ENCODE measurements around the gene ZMIZ1.

Gene ZMIZ1

DNA sequence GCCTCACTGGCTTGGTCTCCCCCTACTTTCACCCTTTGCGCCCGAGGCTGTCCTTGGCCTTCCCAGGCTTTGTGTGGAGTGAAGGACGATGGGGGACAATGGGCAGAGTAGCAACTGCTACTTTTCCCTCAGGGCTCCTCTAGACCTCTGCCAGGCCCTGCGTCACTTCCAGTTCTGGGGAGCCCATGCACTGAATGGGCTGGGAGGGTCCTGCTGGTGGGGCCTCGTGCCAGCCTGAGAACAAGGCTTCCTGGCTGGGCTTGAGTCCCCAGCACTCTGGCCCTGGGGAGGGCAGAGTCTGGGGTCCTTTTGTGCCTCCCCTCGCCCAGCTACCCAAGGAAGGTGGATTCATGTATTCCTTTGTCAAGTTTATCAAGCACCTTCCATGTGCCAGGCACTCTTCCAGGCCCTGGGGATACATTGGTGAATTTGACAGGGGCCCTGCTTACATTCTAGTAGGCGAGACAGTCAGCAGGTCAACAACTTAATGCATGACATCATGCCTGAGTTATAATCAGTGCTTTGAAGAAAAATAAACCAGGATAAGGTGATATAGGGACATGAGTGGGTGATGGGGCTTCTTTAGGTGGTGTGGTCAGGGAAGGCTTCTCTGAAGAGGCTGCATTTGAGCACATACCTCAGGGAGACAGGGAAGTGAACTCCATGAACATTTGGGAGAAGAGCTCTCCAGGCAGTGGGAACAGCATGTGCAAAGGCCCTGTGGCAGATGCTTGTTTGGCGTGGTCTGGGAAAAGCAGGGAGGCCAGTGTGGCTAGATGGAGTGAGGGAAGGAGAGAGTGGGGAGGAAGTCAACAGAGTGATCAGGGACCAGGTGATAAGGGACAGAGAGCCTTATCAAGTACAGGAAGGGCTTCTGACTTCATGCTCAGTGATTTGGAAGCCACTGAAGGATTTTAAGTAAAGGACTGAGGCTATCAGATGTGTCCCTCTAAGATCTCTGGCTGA lies 14.1 kb downstream of the ZMIZ1 start:
- no peak for DNase-seq

GRCh38 chr10:79084012-79084971 lies 15.5 kb downstream of the ZMIZ1 start:
- DNase-seq, result peak; percentile 87

- DNase-seq, result no peak
Observed at GRCh38 chr10:79084972-79085597, 16.3 kb downstream of the ZMIZ1 start.

DNA sequence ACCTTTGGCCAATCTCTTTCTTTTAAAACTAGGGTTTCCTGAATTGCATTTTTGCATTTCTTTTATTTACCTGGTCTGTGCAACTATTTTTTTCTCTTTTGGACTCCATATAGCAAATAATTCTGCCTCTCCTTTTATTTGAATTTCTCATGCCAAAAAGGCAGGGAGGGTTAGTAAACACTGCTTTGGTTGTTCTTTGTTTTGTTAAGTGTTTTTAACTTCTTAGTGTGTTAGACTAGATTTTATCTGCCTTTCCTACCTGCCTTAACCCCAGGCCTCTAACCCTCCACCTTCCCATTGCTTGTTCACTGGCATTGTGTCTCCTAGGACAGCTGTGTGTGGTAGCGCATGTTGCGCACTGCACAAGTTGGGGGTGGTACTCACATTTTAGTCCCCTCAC lies 18.1 kb downstream of the ZMIZ1 start:
- DNase-seq, result no peak

DNA sequence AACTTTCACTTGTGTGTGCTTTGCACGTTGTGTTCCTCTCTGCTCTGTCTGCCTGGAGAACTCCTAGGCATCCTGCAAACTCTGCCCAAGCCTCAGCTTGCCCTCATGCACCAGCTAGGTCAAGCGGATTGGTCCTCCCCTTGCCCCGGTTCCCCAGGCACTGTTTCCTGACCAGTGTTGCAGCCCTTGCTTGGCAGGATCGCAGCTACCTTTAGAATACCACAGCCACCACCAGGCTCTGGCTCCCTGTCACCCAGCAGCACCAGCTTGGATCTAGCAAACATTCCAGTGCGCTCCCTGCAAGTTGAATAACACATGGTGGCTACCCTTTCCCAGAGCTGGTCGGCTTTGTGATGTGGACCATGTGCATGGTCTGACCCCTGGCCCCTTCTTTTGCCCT lies 19.0 kb downstream of the ZMIZ1 start:
- DNase-seq, result no peak

- no peak for DNase-seq
Observed at GRCh38 chr10:79088176-79088575, 19.4 kb downstream of the ZMIZ1 start.

GRCh38 chr10:79088613-79089355 lies 20.0 kb downstream of the ZMIZ1 start:
- DNase-seq, result no peak

DNA sequence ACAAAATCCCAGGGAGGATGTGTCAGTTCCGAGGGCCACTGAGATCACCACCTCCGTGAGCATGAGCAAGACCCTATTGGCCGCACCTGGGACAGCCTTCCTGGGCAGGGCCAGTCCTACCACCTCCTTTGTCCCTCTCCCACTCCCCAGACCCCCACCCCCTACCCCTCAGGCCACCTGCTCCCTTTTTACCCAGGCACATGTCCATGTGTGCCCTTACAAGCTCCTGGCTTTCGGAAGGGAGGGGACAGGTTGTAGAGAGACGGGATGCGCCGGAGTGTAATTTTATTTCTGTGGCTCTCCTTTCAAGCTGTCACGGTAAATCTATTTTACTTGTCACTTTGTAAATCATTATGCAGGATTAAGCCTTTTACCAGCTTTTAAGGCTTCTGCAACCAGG lies 20.9 kb downstream of the ZMIZ1 start:
- no peak for DNase-seq

GRCh38 chr10:79090134-79090803 lies 21.5 kb downstream of the ZMIZ1 start:
- no peak for DNase-seq

DNA sequence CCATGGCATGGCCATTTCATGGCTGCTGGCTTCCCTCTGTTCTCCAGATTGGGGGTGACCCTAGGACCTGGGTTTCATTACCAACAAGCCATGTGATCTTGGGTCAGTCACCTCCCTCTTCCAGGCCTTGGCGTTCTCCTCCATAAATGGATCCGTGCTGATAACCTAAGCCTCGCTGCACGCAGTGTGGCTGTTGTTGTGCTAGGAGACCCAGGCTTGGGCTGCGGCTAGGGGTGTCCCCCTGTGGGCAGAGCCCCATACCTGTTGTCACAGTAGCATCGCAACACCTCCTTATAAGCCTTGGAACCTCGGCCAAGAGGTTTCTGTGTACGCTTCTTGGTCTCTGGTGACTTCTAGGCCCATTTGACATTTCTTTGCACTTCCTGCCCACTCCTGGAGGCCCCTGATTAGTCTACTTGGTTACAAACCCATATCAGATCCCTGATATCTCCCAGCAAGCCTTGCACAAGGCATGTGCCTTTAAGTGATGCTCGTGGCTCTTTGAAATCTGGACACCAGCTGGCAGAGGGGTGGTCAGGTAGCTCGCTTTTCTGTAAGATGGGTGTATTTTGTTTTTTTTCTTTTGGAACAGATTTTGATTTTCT lies 23.6 kb downstream of the ZMIZ1 start:
- no peak for DNase-seq

DNA sequence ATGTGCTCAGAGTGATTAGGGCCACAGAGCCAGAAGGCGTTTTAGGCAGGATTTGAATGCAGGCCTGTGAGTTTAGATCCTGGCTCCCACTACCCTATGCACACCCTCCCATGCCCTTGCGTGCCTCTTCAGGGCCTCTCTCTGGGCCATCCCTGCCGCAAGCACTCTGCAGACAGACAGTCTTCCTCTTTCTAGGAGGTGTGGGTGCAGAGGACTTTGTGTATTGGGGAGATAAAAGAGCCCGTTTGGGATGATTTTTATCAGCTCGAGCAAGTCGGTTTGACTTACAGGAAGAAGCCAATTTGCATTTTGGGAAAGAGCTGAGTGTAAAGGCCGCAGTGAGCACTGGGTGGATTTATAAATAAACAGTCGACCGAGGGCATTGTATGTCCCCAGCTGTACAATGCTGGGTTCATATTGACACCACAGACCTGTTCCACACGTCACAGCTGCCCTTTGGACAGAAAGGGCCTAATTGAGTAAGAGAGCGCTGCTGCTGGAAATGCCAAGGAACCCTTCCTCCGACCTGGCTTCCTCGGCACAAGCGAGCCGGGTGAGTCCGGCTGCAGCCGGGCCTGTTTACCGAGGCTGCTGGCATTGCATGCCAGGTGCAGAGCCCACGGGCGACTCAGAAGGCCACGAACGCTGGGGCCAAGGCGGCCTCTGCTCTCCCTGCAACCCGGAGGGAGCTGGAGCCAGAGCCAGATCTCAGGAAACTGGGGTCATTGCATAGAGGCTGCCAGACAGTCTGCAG lies 25.1 kb downstream of the ZMIZ1 start:
- DNase-seq, result no peak

- DNase-seq, result no peak
Observed at GRCh38 chr10:79094412-79095175, 25.8 kb downstream of the ZMIZ1 start.

GRCh38 chr10:79095316-79095715 lies 26.6 kb downstream of the ZMIZ1 start:
- DNase-seq, result no peak

DNA sequence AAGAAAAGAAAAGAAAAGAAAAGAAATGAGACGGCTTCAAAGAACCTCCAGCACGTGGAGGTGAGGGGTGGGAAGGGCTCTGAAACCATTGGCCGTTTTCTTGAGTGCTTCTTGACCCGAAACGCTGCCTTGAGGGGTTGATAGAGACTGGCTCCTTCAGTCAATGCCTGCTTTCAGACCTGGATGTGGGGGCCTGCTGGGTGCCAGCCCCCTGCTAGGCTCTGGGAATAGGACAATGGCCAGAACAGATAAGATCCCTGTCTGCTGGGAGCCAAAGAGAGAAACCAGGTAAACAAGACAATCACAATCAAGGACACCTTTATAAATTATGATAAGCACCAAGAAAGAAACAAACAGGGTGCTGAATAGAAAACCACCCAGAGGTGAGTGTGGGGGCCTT lies 27.7 kb downstream of the ZMIZ1 start:
- DNase-seq, result no peak

- no peak for DNase-seq
Observed at GRCh38 chr10:79097021-79097872, 28.5 kb downstream of the ZMIZ1 start.

DNA sequence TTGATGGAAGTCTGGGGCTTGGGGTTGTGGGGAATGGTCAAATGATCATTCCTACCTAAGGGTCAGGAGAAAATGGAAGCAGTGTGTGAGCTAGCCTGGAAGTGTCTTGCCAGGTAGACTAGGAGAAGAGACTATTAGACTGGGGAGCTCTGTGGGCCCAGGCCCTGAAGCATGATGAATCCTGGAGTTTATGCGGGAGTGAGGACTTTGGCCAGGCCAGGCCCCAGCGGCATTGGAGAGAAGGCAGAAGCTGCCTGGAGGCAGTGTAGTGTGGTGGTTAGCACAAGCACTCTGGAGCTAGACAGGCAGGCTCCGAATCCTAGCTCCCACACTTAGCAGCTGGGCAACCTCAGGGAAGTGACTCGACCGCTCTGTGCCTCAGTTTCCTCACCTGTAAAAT lies 29.3 kb downstream of the ZMIZ1 start:
- DNase-seq, result no peak

DNA sequence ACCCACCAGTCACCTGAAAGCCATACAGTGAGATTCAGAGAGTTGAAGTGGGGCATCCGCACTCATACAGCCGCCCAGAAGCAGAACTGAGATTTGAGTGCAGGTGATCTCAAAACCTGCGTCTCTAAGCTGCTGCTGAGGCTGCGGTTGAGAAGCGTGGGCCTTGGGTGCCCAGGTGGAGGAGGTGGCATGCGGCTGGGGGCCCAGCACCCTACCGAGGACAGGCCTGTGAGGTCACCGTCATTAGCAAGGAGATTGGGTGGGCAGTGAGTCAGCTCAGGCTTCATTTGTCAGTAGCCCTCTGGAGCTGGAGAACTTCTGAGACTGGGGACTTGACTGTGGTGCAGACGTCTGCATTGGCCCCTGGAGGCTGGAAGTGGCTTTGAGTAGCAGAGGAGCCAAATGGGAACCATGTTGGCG lies 29.8 kb downstream of the ZMIZ1 start:
- no peak for DNase-seq

- no peak for DNase-seq
Observed at GRCh38 chr10:79099898-79100448, 31.2 kb downstream of the ZMIZ1 start.
